Liver (tissue), 9 donors: ENCODE measurements around the gene ZNF524. TPM values are rescaled to one million over a fixed set of nuclear protein-coding genes. Genes with fewer than 3 reads are reported as not detected.

Experiments
- DNase-seq: peaks from one replicate; pipeline ENCODE4 v3.0.0-alpha.2; 2017; ENCODE audit warnings: low spot score
- H3K27ac ChIP-seq, 2 donors: one replicate each; pipeline ENCODE4 v1.7.0; 2013; ENCODE audit warnings: inconsistent platforms in 2 of 2, low read length in 2 of 2, control low read depth in 1 of 2, low read depth in 1 of 2, mild to moderate bottlenecking in 1 of 2
- H3K27me3 ChIP-seq, 4 donors: one replicate each; pipeline versions ENCODE4 v1.6.1 to v1.7.0; 2013; ENCODE audit warnings: low read length in 3 of 4, inconsistent platforms in 1 of 4, mild to moderate bottlenecking in 1 of 4, moderate library complexity in 1 of 4; ENCODE audit not compliant: control insufficient read depth in 4 of 4, insufficient read depth in 4 of 4
- H3K36me3 ChIP-seq, 4 donors: one replicate each; pipeline versions ENCODE4 v1.6.1 to v1.7.0; 2013; ENCODE audit warnings: low read length in 3 of 4, mild to moderate bottlenecking in 3 of 4, low read depth in 1 of 4, moderate library complexity in 1 of 4; ENCODE audit not compliant: control insufficient read depth in 4 of 4, insufficient read depth in 3 of 4
- H3K4me1 ChIP-seq, 4 donors: one replicate each; pipeline versions ENCODE4 v1.6.1 to v1.7.0; 2013; ENCODE audit warnings: low read length in 3 of 4, mild to moderate bottlenecking in 3 of 4, moderate library complexity in 1 of 4; ENCODE audit not compliant: control insufficient read depth in 4 of 4, insufficient read depth in 4 of 4
- H3K4me3 ChIP-seq, 3 donors: one replicate each; pipeline versions ENCODE4 v1.6.1 to v1.7.0; 2013; ENCODE audit warnings: low read length in 3 of 3, control low read depth in 1 of 3, low read depth in 1 of 3, mild to moderate bottlenecking in 1 of 3
- H3K9ac ChIP-seq, 2 donors: one replicate each; pipeline ENCODE4 v1.7.0; 2013; ENCODE audit warnings: low read length in 2 of 2, mild to moderate bottlenecking in 2 of 2, moderate library complexity in 2 of 2, control low read depth in 1 of 2, low read depth in 1 of 2
- H3K9me3 ChIP-seq, 4 donors: one replicate each; pipeline versions ENCODE4 v1.6.1 to v1.7.0; 2013; ENCODE audit warnings: low read length in 3 of 4; ENCODE audit not compliant: control insufficient read depth in 4 of 4
- FOXA1 ChIP-seq: IDR thresholded peaks from 2 replicates; pipeline ENCODE4 v1.6.1; 2016; ENCODE audit warnings: antibody characterized with exemption
- GABPA ChIP-seq, 2 donors: IDR thresholded peaks in 1 of 2; conservative IDR thresholded peaks in 1 of 2; 2 replicates each; pipeline ENCODE4 v1.6.1; 2016; ENCODE audit warnings: antibody characterized with exemption in 2 of 2, mild to moderate bottlenecking in 1 of 2, moderate library complexity in 1 of 2
- HNF4A ChIP-seq, 2 donors: conservative IDR thresholded peaks; 2 replicates each; pipeline ENCODE4 v1.6.1; 2016; ENCODE audit warnings: antibody characterized with exemption in 2 of 2, mild to moderate bottlenecking in 2 of 2
- HNF4G ChIP-seq: IDR thresholded peaks from 2 replicates; pipeline ENCODE4 v1.6.1; 2016; ENCODE audit warnings: antibody characterized with exemption
- JUND ChIP-seq, 2 donors: IDR thresholded peaks; 2 replicates each; pipeline ENCODE4 v1.6.1; 2016; ENCODE audit warnings: antibody characterized with exemption in 2 of 2
- MAX ChIP-seq: IDR thresholded peaks from 2 replicates; pipeline ENCODE4 v1.6.1; 2016; ENCODE audit warnings: antibody characterized with exemption
- RAD21 ChIP-seq, 2 donors: IDR thresholded peaks; 2 replicates each; pipeline ENCODE4 v1.6.1; 2016; ENCODE audit warnings: antibody characterized with exemption in 2 of 2, mild to moderate bottlenecking in 2 of 2
- REST ChIP-seq: IDR thresholded peaks from 2 replicates; pipeline ENCODE4 v1.6.1; 2016; ENCODE audit warnings: antibody characterized with exemption, mild to moderate bottlenecking
- RXRA ChIP-seq, 2 donors: IDR thresholded peaks; 2 replicates each; pipeline ENCODE4 v1.6.1; 2017 to 2018; ENCODE audit warnings: antibody characterized with exemption in 2 of 2, mild to moderate bottlenecking in 1 of 2
- SP1 ChIP-seq: IDR thresholded peaks from 2 replicates; pipeline ENCODE4 v1.6.1; 2018; ENCODE audit warnings: antibody characterized with exemption, mild to moderate bottlenecking
- TAF1 ChIP-seq: conservative IDR thresholded peaks from 2 replicates; pipeline ENCODE4 v1.6.1; 2016; ENCODE audit warnings: antibody characterized with exemption, mild to moderate bottlenecking
- YY1 ChIP-seq: IDR thresholded peaks from 2 replicates; pipeline ENCODE4 v1.6.1; 2016; ENCODE audit warnings: antibody characterized with exemption, mild to moderate bottlenecking
- WGBS: extraction: QIAGEN DNeasy Blood & Tissue Kit; methylation state at CpG from one replicate; pipeline ENCODE4 v1.1.7; 2013; 5-methylcytosine and 5-hydroxymethylcytosine counted together
- polyA plus RNA-seq, 2 donors: library from polyadenylated mRNA; stranded (reverse) in 1 of 2; unstranded in 1 of 2; fragments of 200-250 nt in 1 of 2; fragments of >200 nt in 1 of 2; fragmentation: Nextera tagmentation in 1 of 2; extraction: Ambion mirVana in 1 of 2; gene quantifications; one replicate each; pipeline versions ENCODE4 v1.2.1 to v1.2.3, GENCODE V29; 2013 to 2015
- total RNA-seq, 2 donors: library from RNA; depleted of rRNA; stranded (reverse); fragments of >200 nt; gene quantifications; one replicate each; pipeline ENCODE4 v1.2.3, GENCODE V29; 2014
- TF ChIP-seq, protein P1 (sequence below): IDR thresholded peaks from 2 replicates; pipeline ENCODE4 v1.6.1; 2016; ENCODE audit warnings: antibody characterized with exemption
- TF ChIP-seq, protein P2 (sequence below): fragments of 150-350 bp; IDR thresholded peaks from 2 replicates; pipeline ENCODE4 v1.5.1; 2017; ENCODE audit warnings: improper control_type of control experiment, low read depth, low read length; ENCODE audit not compliant: missing input control
- donor health status: healthy.
- donor health status: healthy.
- donor health status: healthy.
- donor health status: healthy.
- donor health status: healthy.

The ZNF524 gene
- total RNA-seq (1 to 10 TPM; 6.7 to 8.8 TPM), polyA plus RNA-seq (10 to 100 TPM; 11.5 to 12.3 TPM)

GRCh38 chr19:55599842-55600661 lies at the start of gene ZNF524:
TSS of gene ZNF524 (plus strand) at chr19:55600288. CDS start at chr19:55602113, 1,825 bp downstream.
- Histone ChIP-seq H3K27me3 (no peaks in the 10 kb centered on the region), H3K9me3 (no peaks in the 10 kb centered on the region), H3K4me3 (peak within 1 kb of the TSS; percentile 78 to 91 (median 85)), H3K4me1 (peaks cover 1 to 17% (median 16%) of the 10 kb centered on the region in 4 donors), H3K9ac (peak within 1 kb of the TSS; percentile 87 to 89), H3K36me3 (peaks cover 0 to 14% (median 6%) of the 10 kb centered on the region in 4 donors), H3K27ac (peak within 1 kb of the TSS; percentile 92 to 96)
- peak; percentile 86 for DNase-seq
- peak; percentile 4 for TF ChIP-seq SP1
- peak; percentile 99 for TF ChIP-seq YY1
- TF ChIP-seq FOXA1 = no peak
- TF ChIP-seq, protein P1, sequence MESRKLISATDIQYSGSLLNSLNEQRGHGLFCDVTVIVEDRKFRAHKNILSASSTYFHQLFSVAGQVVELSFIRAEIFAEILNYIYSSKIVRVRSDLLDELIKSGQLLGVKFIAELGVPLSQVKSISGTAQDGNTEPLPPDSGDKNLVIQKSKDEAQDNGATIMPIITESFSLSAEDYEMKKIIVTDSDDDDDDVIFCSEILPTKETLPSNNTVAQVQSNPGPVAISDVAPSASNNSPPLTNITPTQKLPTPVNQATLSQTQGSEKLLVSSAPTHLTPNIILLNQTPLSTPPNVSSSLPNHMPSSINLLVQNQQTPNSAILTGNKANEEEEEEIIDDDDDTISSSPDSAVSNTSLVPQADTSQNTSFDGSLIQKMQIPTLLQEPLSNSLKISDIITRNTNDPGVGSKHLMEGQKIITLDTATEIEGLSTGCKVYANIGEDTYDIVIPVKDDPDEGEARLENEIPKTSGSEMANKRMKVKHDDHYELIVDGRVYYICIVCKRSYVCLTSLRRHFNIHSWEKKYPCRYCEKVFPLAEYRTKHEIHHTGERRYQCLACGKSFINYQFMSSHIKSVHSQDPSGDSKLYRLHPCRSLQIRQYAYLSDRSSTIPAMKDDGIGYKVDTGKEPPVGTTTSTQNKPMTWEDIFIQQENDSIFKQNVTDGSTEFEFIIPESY = peak; percentile 6
- under 1% methylated on average over 97 of the region's 97 CpGs for WGBS

DNA sequence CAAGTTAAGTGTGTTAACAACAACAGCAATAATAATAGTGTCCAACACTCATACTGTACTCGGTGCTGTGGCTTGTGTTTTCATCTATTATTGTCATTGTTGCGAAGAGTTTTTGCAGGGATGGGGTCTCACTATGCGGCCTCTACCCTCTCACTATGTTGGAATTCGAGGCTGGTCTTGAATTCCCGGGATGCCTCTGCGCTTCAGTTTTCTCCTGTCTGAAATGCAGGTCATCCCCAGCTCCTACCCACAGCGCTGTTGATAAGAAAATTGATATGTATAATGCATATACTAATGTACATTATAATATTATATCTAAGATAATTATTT lies 49.8 kb upstream of the ZNF524 start:
- no peak overlapping the region for H3K4me3 ChIP-seq
- H3K9me3 ChIP-seq = no peaks in the 10 kb centered on the region
- peaks cover 0 to 2% (median 0%) of the 10 kb centered on the region in 4 donors for H3K4me1 ChIP-seq

More for the DNA sequence above, 49.8 kb upstream of the ZNF524 start:
- Histone ChIP-seq H3K9ac (no peak overlapping the region), H3K27me3 (peaks cover 0 to 5% (median 2%) of the 10 kb centered on the region in 4 donors), H3K27ac (no peak overlapping the region), H3K36me3 (no peaks in the 10 kb centered on the region)
- no peak for TF ChIP-seq HNF4G
- TF ChIP-seq TAF1 = no peak
- TF ChIP-seq RXRA (IDR thresholded peaks at IDR 0.05) = no peak
- TF ChIP-seq MAX = no peak
- TF ChIP-seq RAD21 (IDR thresholded peaks at IDR 0.05) = no peak
- no peak for TF ChIP-seq HNF4A (conservative IDR thresholded peaks at IDR 0.05)
- no peak for TF ChIP-seq JUND (IDR thresholded peaks at IDR 0.05)
- TF ChIP-seq, protein P2, sequence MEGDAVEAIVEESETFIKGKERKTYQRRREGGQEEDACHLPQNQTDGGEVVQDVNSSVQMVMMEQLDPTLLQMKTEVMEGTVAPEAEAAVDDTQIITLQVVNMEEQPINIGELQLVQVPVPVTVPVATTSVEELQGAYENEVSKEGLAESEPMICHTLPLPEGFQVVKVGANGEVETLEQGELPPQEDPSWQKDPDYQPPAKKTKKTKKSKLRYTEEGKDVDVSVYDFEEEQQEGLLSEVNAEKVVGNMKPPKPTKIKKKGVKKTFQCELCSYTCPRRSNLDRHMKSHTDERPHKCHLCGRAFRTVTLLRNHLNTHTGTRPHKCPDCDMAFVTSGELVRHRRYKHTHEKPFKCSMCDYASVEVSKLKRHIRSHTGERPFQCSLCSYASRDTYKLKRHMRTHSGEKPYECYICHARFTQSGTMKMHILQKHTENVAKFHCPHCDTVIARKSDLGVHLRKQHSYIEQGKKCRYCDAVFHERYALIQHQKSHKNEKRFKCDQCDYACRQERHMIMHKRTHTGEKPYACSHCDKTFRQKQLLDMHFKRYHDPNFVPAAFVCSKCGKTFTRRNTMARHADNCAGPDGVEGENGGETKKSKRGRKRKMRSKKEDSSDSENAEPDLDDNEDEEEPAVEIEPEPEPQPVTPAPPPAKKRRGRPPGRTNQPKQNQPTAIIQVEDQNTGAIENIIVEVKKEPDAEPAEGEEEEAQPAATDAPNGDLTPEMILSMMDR = no peak
- no peak for TF ChIP-seq SP1
- TF ChIP-seq FOXA1 = no peak
- TF ChIP-seq REST = no peak
- TF ChIP-seq GABPA (IDR thresholded peaks at IDR 0.05 in 1 of 2, conservative IDR thresholded peaks at IDR 0.05 in 1 of 2) = no peak
- 46% methylated on average over 7 of the region's 7 CpGs for WGBS
- no peak for DNase-seq
